A673 (cell line): Measurements from ENCODE around the gene IDH1. TPM values are rescaled to one million over a fixed set of nuclear protein-coding genes. Genes with fewer than 3 reads are reported as not detected.

ENCODE experiments used
- BruUV-seq: library from RNA; stranded (reverse); fragments of 400-500 nt; replicated peaks from 2 replicates; lab custom pipeline; 2021; lab: Mats Ljungman, UMichigan
- CTCF ChIA-PET: fragments of 300-600 bp; sonication (Branson Sonifier 250); formaldehyde crosslinking; loops from one replicate; lab custom pipeline; 2022; ENCODE audit warnings: antibody characterized with exemption; lab: Charles Lee
- POLR2A ChIA-PET: fragments of 300-600 bp; sonication (Branson Sonifier 250); formaldehyde crosslinking; loops from one replicate; lab custom pipeline; 2022; ENCODE audit warnings: antibody characterized with exemption; ENCODE audit not compliant: low non-redundant PET; lab: Charles Lee
- DNase-seq: peaks from one replicate; pipeline ENCODE4 v3.0.0-alpha.2; 2015; ENCODE audit warnings: low spot score
- H3K27ac ChIP-seq: fragments of 200-600 bp; sonication (generic); 2 replicates; pipeline ENCODE4 v1.5.1; 2016; ENCODE audit warnings: mixed run types, low read depth, mild to moderate bottlenecking, mixed read lengths, antibody characterized with exemption, low read length; ENCODE audit not compliant: poor library complexity, severe bottlenecking
- H3K27me3 ChIP-seq: fragments of 200-600 bp; sonication (generic); replicated peaks from 2 replicates; pipeline ENCODE4 v1.6.1; 2017; ENCODE audit warnings: mixed run types, low read depth, mild to moderate bottlenecking, mixed read lengths, antibody characterized with exemption, low read length; ENCODE audit not compliant: insufficient read depth, poor library complexity
- H3K36me3 ChIP-seq: fragments of 200-600 bp; sonication (generic); 2 replicates; pipeline ENCODE4 v1.6.1; 2016; ENCODE audit warnings: mixed run types, mild to moderate bottlenecking, mixed read lengths, antibody characterized with exemption, low read length; ENCODE audit not compliant: insufficient read depth, poor library complexity, severe bottlenecking
- H3K4me1 ChIP-seq: fragments of 200-600 bp; sonication (generic); 2 replicates; pipeline ENCODE4 v1.6.1; 2017; ENCODE audit warnings: mixed run types, mild to moderate bottlenecking, mixed read lengths, antibody characterized with exemption, low read length; ENCODE audit not compliant: insufficient read depth, poor library complexity, severe bottlenecking
- H3K4me3 ChIP-seq: fragments of 200-600 bp; sonication (generic); 2 replicates; pipeline ENCODE4 v1.5.1; 2016; ENCODE audit warnings: low read depth, mixed run types, mild to moderate bottlenecking, mixed read lengths, low read length; ENCODE audit not compliant: poor library complexity, severe bottlenecking
- H3K9me3 ChIP-seq: fragments of 200-600 bp; sonication (generic); 2 replicates; pipeline ENCODE4 v1.6.1; 2016; ENCODE audit warnings: mixed run types, low read depth, mild to moderate bottlenecking, mixed read lengths, antibody characterized with exemption, low read length; ENCODE audit not compliant: poor library complexity, severe bottlenecking
- EZH2 ChIP-seq: fragments of 200-600 bp; sonication (generic); IDR thresholded peaks from 2 replicates; pipeline ENCODE4 v1.6.1; 2017; ENCODE audit warnings: borderline replicate concordance, low read depth, mild to moderate bottlenecking, mixed read lengths, antibody characterized with exemption, low read length; ENCODE audit not compliant: poor library complexity, severe bottlenecking
- intact Hi-C: fragments of 100-400 bp; cut with micrococcal nuclease; formaldehyde crosslinking; loops from one replicate; pipeline ENCODE4 v1.10.0; 2022; ENCODE audit not compliant: unreplicated experiment
- total RNA-seq: library from RNA; stranded (reverse); gene quantifications from 2 replicates; pipeline ENCODE4 v1.2.3, GENCODE V29; 2021
- TF ChIP-seq, protein P1 (sequence below): fragments of 300-800, 200-600 bp; sonication (generic); conservative IDR thresholded peaks from 2 replicates; pipeline ENCODE4 v1.5.1; 2017; ENCODE audit warnings: low read depth, mild to moderate bottlenecking, antibody characterized with exemption, low read length, moderate library complexity, mixed read lengths

Gene IDH1
- total RNA-seq, 1 experiment from 2014 or later: 191 TPM

DNA sequence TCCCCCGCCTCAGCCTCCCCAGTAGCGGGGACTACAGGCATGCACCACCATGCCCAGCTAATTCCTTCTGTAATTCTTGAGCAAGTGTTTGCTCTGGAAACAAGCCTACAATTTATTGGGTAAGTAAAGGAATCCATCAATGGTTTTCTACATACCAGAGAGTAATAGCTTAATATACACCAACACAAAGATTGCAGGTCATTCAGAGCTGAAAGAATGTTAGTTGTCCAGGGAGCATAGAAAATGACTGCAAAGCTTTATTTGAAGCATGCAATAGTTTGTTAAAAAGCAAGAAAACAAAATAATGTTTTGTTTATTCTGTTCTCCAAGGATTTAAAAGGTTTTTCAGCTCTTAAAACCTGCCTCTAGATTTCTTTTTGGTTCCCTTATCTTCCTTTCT is 5.6 kb downstream of the IDH1 start:
- Histone ChIP-seq H3K9me3 (no peaks in the 10 kb centered on the region), H3K27me3 (no peaks in the 10 kb centered on the region), H3K36me3 (peaks cover 91% of the 10 kb centered on the region), H3K4me1 (peaks cover 10% of the 10 kb centered on the region), H3K27ac (no peak overlapping the region), H3K4me3 (no peak overlapping the region)
- ChIA-PET POLR2A (no interaction called here), CTCF (no interaction called here)
- BruUV-seq: no TSS peak
- no peak for DNase-seq
- intact Hi-C loops: no loop called here
- no peak for TF ChIP-seq EZH2
- TF ChIP-seq, protein P1, sequence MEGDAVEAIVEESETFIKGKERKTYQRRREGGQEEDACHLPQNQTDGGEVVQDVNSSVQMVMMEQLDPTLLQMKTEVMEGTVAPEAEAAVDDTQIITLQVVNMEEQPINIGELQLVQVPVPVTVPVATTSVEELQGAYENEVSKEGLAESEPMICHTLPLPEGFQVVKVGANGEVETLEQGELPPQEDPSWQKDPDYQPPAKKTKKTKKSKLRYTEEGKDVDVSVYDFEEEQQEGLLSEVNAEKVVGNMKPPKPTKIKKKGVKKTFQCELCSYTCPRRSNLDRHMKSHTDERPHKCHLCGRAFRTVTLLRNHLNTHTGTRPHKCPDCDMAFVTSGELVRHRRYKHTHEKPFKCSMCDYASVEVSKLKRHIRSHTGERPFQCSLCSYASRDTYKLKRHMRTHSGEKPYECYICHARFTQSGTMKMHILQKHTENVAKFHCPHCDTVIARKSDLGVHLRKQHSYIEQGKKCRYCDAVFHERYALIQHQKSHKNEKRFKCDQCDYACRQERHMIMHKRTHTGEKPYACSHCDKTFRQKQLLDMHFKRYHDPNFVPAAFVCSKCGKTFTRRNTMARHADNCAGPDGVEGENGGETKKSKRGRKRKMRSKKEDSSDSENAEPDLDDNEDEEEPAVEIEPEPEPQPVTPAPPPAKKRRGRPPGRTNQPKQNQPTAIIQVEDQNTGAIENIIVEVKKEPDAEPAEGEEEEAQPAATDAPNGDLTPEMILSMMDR: no peak

DNA sequence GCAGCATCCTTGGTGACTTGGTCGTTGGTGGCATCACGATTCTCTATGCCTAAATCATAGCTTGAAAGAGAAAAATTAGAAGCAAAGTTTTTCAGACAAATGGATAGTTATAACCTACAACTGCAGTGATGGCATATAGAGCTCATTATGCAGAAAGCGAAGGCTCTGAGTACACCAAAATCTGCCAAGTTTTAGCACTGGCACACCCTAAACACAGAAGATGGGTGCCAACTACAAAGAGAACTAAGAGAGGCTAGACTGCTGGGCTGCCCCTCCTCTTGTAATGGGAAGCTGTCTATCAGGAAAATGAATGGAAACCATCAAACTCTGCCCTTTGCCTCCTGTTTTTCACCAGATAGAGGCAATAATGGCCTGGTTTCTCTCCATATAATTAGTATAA is 6.3 kb downstream of the IDH1 start:
- POLR2A ChIA-PET: no interaction called here
- Histone ChIP-seq H3K27ac (no peak overlapping the region), H3K9me3 (no peaks in the 10 kb centered on the region), H3K4me3 (no peak overlapping the region), H3K36me3 (peaks cover 98% of the 10 kb centered on the region), H3K4me1 (peaks cover 7% of the 10 kb centered on the region), H3K27me3 (no peaks in the 10 kb centered on the region)
- DNase-seq: no peak
- intact Hi-C loops: no loop called here
- no TSS peak for BruUV-seq
- CTCF ChIA-PET: no interaction called here
- TF ChIP-seq, protein P1: no peak
- TF ChIP-seq EZH2: no peak

- no peaks in the 10 kb centered on the region for H3K4me1 ChIP-seq
- H3K27me3 ChIP-seq: no peaks in the 10 kb centered on the region
- BruUV-seq: no TSS peak
- peak overlapping the region; percentile 12 for H3K27ac ChIP-seq
- H3K4me3 ChIP-seq: no peak overlapping the region
- TF ChIP-seq, protein P1: no peak
- no peak for TF ChIP-seq EZH2
- CTCF ChIA-PET: no interaction called here
- intact Hi-C loops: no loop called here
- H3K36me3 ChIP-seq: peaks cover 91% of the 10 kb centered on the region
- DNase-seq: no peak
- no peaks in the 10 kb centered on the region for H3K9me3 ChIP-seq
- POLR2A ChIA-PET: no interaction called here
These were observed 9.1 kb downstream of the IDH1 start for GRCh38 chr2:208245746-208246145.
